GM12872 (cell line): ENCODE results near the gene NAB1.

Source experiments
- TF ChIP-seq, protein P1 (sequence below): IDR thresholded peaks from 3 replicates; pipeline ENCODE4 v1.5.1; 2011; ENCODE audit warnings: low read depth, mild to moderate bottlenecking, low read length, moderate library complexity; ENCODE audit not compliant: insufficient read depth

The NAB1 gene

DNA sequence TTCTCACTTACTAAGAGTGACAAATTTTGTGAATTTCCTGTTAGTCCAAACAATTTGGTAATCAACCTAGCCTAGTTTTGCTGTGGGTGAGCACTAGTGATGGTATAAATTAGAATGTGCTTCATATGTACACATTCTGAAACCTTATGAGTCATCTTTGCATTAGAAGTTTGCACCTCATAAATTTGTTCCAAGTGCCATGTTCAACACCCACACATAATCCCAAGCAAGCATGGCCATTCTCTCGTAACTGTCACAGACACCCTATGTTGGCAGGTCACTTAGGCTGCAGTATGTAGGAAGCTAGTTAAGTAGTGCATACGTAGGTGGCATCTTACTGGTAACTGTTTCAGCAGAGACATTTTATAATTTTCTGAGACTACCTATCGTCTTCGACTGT lies 46.9 kb downstream of the NAB1 start:
- TF ChIP-seq, protein P1, sequence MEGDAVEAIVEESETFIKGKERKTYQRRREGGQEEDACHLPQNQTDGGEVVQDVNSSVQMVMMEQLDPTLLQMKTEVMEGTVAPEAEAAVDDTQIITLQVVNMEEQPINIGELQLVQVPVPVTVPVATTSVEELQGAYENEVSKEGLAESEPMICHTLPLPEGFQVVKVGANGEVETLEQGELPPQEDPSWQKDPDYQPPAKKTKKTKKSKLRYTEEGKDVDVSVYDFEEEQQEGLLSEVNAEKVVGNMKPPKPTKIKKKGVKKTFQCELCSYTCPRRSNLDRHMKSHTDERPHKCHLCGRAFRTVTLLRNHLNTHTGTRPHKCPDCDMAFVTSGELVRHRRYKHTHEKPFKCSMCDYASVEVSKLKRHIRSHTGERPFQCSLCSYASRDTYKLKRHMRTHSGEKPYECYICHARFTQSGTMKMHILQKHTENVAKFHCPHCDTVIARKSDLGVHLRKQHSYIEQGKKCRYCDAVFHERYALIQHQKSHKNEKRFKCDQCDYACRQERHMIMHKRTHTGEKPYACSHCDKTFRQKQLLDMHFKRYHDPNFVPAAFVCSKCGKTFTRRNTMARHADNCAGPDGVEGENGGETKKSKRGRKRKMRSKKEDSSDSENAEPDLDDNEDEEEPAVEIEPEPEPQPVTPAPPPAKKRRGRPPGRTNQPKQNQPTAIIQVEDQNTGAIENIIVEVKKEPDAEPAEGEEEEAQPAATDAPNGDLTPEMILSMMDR, result no peak

DNA sequence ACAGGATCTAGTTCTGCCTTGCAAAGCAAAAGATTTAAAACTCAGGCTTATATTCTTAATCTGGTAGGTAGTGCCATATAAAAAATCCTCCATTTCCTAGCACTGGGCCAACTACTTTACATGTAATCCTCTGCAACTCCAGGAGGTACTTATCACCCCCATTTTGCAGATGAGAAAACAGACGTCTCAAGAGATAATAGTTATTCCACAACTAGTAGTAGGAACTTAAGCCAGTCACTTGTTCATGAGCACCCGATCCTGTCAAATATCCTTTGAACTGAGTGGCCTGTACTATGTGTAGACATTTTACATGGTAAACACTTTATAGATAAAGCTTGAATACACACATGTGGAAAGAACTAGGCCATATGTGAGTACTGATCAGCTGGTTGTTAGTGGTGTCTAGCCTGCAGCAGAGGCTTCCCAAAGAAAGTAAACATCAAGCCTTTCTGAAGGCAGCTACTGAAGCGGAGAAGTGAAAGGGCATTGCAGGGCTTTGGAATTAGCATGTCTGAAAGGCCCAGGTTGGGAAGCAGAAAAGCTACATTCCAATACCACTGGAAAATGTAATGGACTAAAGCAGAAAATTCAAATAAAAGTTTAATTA lies 48.0 kb downstream of the NAB1 start:
- TF ChIP-seq, protein P1, result no peak

DNA sequence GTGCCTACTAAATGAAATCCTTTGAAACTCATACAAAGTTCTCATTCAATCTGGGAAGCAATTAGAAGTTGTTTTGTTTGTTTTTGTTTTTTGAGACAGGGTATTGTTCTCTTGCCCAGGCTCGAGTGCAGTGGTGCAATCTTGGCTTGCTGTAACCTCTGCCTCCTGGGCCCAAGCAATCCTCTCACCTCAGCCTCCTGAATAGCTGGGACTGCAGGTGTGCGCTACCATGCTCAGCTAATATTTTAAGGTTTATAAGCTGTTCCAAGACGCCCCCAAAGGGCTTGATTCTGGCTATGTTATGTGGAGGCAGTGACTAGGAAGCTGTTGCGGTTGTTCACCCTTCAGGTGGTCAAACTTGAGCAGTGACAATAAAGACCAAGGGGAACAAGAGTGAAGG lies 48.5 kb downstream of the NAB1 start:
- TF ChIP-seq, protein P1, result no peak

DNA sequence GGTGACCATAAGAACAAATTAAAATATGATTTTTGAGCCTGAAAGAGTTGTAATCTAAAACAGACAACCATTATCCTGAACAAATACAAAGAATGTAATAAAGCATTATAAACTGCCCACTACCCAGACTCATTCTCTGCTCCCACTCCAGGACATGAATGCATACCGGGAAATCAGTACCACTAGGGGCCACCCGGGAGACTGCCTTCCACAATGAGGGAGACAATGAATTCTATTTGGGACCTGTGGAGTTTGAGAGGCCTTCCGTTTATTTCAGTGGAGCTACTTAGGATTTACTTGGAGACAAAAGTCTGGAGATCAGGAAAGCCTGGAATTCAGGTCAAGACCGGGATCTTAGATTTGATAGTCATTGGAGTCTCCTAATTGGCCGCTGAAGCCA lies 50.0 kb downstream of the NAB1 start:
- TF ChIP-seq, protein P1, result no peak

DNA sequence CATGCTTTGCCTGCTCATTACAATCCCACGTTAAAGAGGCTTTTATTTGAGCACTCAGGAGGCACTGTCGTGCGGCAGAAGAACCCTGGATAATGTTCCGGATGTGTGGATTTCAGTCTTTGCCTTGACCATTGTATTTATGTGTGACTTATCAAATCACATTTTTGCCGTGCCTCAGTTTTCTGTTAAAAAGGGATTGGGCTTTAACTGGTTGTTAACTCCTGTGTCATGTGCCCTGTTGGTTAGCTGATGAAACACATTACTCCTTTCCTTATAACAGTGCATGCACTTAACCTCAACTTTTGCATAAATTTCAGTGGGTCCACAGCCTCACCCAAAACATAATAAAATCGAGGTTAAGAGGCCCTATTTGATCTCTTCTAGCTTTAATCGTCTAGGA lies 52.7 kb downstream of the NAB1 start:
- TF ChIP-seq, protein P1, result no peak

DNA sequence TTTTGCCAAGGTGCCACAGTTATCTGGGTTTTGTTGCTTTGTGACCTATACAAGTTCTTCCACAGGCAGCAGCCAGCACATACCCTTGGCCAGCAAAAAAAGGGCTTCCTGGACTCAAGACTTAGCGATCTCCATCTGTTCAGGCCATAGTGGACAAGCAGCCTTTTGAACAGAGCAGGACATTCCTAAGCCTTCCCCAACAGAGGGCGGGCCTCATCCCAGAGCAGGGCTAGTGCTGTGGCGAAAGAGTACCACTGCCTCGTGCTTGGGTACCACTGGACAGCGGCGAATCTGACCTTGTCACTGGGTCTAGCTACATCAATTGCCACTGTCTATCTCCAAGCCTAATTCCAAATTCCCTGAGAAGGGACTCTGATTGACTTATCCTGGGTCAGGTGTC lies 56.4 kb downstream of the NAB1 start:
- TF ChIP-seq, protein P1, result no peak

DNA sequence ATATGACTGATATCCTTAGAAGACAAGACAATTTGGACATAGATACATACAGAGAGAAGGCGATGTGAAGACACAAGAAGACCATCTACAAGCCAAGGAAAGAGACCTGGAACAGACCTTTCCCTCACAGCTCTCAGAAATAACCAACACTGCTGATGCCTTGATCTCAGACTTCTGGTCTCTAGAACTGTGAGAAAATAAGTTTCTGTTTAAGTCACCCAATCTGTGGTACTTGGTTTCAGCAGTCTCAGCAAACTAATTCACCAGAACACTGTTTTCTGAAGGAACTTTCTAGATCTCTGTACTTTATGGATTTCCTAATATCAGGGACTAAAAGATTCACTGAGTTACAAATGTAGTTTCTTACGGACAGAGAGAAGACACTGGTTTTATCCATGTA lies 58.8 kb downstream of the NAB1 start:
- TF ChIP-seq, protein P1, result no peak
